Measurements from ENCODE around the gene PHOX2A. TPM values are rescaled to one million over a fixed set of nuclear protein-coding genes. Genes with fewer than 3 reads are reported as not detected.

The PHOX2A gene
- total and polyA plus RNA-seq, 3 experiments from 2014 or later = not detected

DNA sequence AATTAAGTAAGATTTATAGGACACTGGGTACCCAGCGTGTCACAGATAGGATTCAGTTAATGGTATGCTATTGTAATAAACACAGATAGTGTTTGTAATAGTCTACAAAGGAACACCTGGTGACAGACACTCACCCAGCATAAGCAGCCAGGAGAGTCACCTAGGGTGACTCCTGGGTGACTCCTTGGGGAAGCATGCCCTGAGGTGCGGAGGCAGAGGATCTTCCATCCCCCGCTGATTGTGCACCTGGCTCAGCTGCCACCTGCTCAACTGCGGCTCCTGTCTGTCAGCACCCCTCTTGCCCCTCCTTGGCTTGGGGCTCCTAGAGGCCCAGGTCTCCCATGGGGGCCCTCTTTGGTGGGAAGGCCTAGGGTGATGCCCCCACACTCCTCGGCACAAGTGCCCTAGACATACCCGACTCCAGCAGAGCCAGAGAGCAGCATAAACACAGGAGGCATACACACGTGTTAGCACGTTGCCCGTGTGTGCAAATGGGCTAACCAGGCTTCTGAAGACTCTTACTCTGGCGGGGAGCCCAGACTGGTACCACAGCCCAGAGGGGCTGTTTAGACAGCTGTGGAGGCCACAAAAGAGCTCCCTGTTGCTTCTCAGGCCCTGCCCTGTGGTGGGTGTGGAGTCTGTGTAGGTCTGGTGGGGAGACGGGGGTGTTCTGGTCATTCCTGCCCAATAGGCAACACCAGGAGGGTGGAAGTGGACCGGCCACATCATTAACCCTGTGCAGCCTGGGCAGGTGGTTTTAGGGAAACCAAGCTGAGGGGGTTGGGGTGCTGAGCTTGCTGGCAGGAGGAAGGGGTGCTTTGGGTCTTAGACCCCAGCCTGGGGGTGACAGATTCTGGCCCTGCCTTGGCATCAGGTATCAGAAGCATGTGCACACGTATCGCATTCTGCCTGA, 16.4 kb downstream of the PHOX2A start:
- Mint-ChIP-seq H3K36me3 (peaks cover 0 to 60% (median 0%) of the 10 kb centered on the region in 3 donors), H3K4me1 (peaks cover 22 to 29% (median 27%) of the 10 kb centered on the region in 3 donors), H3K27me3 (peaks cover 0 to 4% of the 10 kb centered on the region in 2 donors), H3K9me3 (no peaks in the 10 kb centered on the region), H3K27ac (peak overlapping the region in 5 of 8 donors; percentile 12 to 99 (median 82)), H3K4me3 (peak overlapping the region in 1 of 7 donors; percentile 88)
- Histone ChIP-seq H3K27me3 (ENCODE audit: insufficient read depth, low read length, poor library complexity, severe bottlenecking) (no peaks in the 10 kb centered on the region), H3K27ac (ENCODE audit: low read depth, low read length) (no peak overlapping the region), H3K9me3 (ENCODE audit: low read length) (no peaks in the 10 kb centered on the region), H3K4me1 (ENCODE audit: insufficient read depth, low read length) (peaks cover 12% of the 10 kb centered on the region), H3K4me3 (ENCODE audit: low read length) (no peak overlapping the region), H3K36me3 (ENCODE audit: insufficient read depth, low read length) (peaks cover 26% of the 10 kb centered on the region)
- ChIA-PET POLR2A (no interaction called here), CTCF (no interaction called here)
- no peak for DNase-seq

DNA sequence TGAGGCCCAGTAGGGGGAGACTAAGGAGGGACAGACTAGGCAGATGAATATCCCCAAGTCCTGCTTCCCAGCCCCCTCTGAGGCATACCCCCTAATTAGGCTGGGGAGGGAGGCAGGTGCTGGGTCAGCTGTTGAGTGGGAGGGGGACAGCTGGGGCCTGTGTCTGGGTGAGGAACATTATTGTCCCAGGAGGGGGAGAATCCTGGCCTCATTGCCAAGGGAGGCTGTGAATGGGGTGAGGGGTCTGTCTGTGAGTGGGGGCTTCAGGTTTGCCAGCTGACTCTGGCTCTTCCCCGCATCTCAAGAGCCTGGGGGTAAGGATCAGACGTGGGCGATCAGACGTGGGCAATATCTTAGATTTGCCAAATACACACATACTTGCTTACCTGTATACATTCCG, 17.3 kb downstream of the PHOX2A start:
- no peak overlapping the region for H3K4me3 ChIP-seq (ENCODE audit: low read length)
- H3K36me3 Mint-ChIP-seq = peaks cover 0 to 51% (median 0%) of the 10 kb centered on the region in 3 donors
- CTCF ChIA-PET = interaction anchor here (1.0 kb wide), 1 partner anchor 9 kb away, joined by 5 read pairs; no protein-coding TSS in a partner anchor
- H3K4me1 Mint-ChIP-seq = peaks cover 29 to 33% (median 31%) of the 10 kb centered on the region in 3 donors
- no peaks in the 10 kb centered on the region for H3K27me3 ChIP-seq (ENCODE audit: insufficient read depth, low read length, poor library complexity, severe bottlenecking)
- H3K27me3 Mint-ChIP-seq = peaks cover 0 to 4% of the 10 kb centered on the region in 2 donors
- peak overlapping the region in 7 of 8 donors; percentile 60 to 99 (median 96) for H3K27ac Mint-ChIP-seq
- peaks cover 18% of the 10 kb centered on the region for H3K4me1 ChIP-seq (ENCODE audit: insufficient read depth, low read length)
- no peak overlapping the region for H3K27ac ChIP-seq (ENCODE audit: low read depth, low read length)
- H3K36me3 ChIP-seq (ENCODE audit: insufficient read depth, low read length) = peaks cover 24% of the 10 kb centered on the region
- no peaks in the 10 kb centered on the region for H3K9me3 Mint-ChIP-seq
- no peaks in the 10 kb centered on the region for H3K9me3 ChIP-seq (ENCODE audit: low read length)
- no peak for DNase-seq
- H3K4me3 Mint-ChIP-seq = peak overlapping the region in 3 of 7 donors; percentile 32 to 88 (median 88)
- POLR2A ChIA-PET = no interaction called here

DNA sequence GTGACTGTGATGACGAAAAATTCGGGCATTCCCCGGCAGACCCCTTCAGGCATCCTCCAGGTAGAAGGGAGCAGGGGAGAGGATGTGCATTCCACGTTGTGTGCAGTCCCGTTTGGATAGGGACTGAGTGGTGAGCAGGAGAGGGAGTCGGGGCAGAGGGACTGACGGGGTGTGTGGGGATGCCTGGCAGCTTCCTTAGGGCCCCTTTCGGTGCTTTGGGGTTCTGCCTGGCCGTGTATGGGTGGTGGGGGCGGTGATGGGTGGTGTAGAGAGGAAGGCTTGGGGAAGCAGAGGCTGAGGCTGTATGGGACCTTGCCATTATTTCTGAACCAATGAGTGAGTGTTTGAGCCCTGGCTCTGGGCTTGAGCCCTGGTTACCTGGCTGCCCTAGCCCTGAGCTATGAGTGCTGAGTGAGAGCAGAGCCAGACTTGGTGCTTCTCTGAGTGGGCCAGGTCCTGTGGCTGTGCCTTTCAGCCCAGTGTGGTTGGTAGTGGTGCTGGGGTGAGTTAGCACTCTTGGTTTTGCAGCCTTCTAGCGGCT, 18.5 kb downstream of the PHOX2A start:
- H3K27me3 Mint-ChIP-seq = peaks cover 0 to 4% of the 10 kb centered on the region in 2 donors
- peak overlapping the region; percentile 70 for H3K4me3 ChIP-seq (ENCODE audit: low read length)
- no peaks in the 10 kb centered on the region for H3K9me3 Mint-ChIP-seq
- H3K4me1 ChIP-seq (ENCODE audit: insufficient read depth, low read length) = peaks cover 18% of the 10 kb centered on the region
- ChIA-PET POLR2A (interaction anchor here (1.0 kb wide), 1 partner anchor 16 kb away, joined by 3 read pairs; no protein-coding TSS in a partner anchor), CTCF (no interaction called here)
- H3K4me1 Mint-ChIP-seq = peaks cover 29 to 33% (median 31%) of the 10 kb centered on the region in 3 donors
- peak overlapping the region; percentile 85 to 95 (median 89) for H3K4me3 Mint-ChIP-seq
- no peaks in the 10 kb centered on the region for H3K27me3 ChIP-seq (ENCODE audit: insufficient read depth, low read length, poor library complexity, severe bottlenecking)
- peak in 2 of 5 donors; percentile 34 to 38 for DNase-seq
- peak overlapping the region; percentile 61 for H3K27ac ChIP-seq (ENCODE audit: low read depth, low read length)
- H3K36me3 Mint-ChIP-seq = peaks cover 0 to 39% (median 0%) of the 10 kb centered on the region in 3 donors
- peaks cover 19% of the 10 kb centered on the region for H3K36me3 ChIP-seq (ENCODE audit: insufficient read depth, low read length)
- H3K27ac Mint-ChIP-seq = peak overlapping the region; percentile 82 to 99 (median 98)
- no peaks in the 10 kb centered on the region for H3K9me3 ChIP-seq (ENCODE audit: low read length)

DNA sequence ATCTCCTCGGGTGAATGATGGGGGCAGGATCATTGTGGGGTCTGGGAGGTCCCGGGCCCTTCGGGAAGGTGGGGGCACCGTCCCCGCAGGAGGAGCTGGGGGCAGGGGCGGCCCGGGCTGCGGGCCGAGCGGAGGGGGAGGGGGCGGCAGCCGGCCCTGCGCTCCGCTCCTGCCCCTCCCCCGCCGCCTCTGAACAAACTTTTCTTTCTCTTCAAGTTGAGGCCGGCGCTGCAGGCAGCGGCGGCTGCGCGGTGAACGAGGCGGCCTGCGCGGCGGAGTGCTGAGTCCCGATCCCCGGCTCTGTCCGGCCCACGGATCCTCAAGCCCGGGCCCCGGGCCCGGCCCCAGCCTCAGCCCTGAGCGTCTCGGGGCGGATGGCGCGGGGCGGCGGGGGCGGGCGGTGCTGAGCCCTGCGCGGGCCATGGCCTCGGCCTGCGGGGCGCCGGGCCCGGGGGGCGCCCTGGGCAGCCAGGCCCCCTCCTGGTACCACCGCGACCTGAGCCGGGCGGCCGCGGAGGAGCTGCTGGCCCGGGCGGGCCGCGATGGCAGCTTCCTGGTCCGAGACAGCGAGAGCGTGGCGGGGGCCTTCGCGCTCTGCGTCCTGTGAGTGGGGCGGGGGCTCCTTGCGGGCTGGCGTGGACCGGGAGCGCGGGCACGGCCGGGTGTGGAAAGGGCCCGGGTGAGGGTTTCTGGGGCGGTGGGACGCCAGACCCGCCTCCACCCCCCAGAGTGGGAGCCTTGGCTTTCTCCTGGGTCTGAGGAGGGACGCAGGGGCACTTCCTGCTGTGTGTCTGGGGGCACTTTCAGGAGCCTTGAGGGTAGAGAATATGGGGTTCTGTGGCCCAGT, 19.2 kb downstream of the PHOX2A start, which contains the start of gene INPPL1:
Gene INPPL1 (plus strand): TSS at position 204 of the 847 bp plus-strand sequence. CDS start 218 bp downstream, at position 422.
- H3K4me3 ChIP-seq (ENCODE audit: low read length) = peak within 1 kb of the TSS; percentile 86
- ChIA-PET CTCF (no interaction called here), POLR2A (interaction anchor here (0.6 to 0.8 kb wide), 3 partner anchors 11 to 41 kb away, joined by 3 read pairs; no protein-coding TSS in a partner anchor)
- Mint-ChIP-seq H3K27me3 (peaks cover 0 to 4% of the 10 kb centered on the region in 2 donors), H3K9me3 (no peaks in the 10 kb centered on the region), H3K36me3 (peaks cover 0 to 32% (median 0%) of the 10 kb centered on the region in 3 donors), H3K27ac (peak within 1 kb of the TSS; percentile 92 to 99 (median 98)), H3K4me1 (peaks cover 29 to 33% (median 31%) of the 10 kb centered on the region in 3 donors), H3K4me3 (peak within 1 kb of the TSS; percentile 92 to 98 (median 95))
- H3K4me1 ChIP-seq (ENCODE audit: insufficient read depth, low read length) = peaks cover 18% of the 10 kb centered on the region
- H3K27ac ChIP-seq (ENCODE audit: low read depth, low read length) = peak within 1 kb of the TSS; percentile 81
- H3K9me3 ChIP-seq (ENCODE audit: low read length) = no peaks in the 10 kb centered on the region
- no peaks in the 10 kb centered on the region for H3K27me3 ChIP-seq (ENCODE audit: insufficient read depth, low read length, poor library complexity, severe bottlenecking)
- DNase-seq = peak in 3 of 5 donors; percentile 21 to 42 (median 25)
- H3K36me3 ChIP-seq (ENCODE audit: insufficient read depth, low read length) = peaks cover 12% of the 10 kb centered on the region

DNA sequence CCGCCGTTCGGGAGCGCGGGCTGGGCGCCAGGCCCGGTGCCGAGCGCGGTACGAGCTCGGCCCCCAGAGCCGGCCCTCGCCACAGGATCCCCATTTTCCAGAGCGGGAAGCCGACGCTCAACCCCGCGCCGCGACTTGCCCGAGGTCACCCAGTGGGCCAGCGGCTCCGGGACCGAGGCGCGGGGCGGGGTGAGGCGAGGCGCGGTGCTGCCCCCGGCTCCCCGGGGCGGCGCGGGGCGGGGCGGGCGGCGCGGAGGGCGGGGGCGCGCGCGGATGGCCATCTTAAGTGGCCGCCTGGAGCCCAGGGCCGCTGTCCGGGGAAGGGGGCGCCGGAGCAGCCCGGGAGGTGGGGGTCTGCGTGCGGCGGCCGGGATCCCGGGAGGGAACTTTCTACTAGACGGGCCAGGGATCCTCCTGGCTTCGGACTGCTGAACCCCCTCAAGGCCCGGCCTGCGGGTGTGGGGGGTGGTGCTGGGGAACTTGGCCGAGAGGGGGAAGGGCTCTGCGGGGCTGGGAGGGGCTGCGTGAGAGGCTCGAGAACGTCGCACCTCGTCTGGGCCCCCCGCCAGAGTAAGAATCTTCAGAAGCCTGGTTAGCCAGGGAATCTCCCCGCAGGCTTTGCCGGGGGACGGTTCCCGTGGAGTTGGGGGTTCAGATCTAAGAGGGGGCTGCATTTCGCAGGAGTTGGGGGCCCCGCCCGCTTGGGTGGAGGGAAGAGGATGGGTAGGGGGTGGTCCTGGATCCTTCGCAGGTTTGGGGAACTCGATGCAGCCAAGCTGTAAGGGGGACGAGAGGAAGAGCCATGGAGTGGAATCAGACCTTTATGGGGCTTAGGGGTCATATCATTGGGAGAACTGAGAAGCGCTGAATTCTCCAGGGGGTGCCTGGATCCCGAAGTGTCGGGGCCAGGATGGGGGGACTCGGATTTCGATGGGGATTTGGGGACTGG, 20.1 kb downstream of the PHOX2A start:
- Mint-ChIP-seq H3K27ac (peak overlapping the region; percentile 92 to 98 (median 96)), H3K9me3 (no peaks in the 10 kb centered on the region), H3K27me3 (peaks cover 0 to 1% of the 10 kb centered on the region in 2 donors), H3K4me1 (peaks cover 24 to 33% (median 27%) of the 10 kb centered on the region in 3 donors), H3K36me3 (peaks cover 0 to 23% (median 0%) of the 10 kb centered on the region in 3 donors), H3K4me3 (peak overlapping the region; percentile 92 to 98 (median 95))
- H3K27me3 ChIP-seq (ENCODE audit: insufficient read depth, low read length, poor library complexity, severe bottlenecking) = no peaks in the 10 kb centered on the region
- ChIA-PET POLR2A (interaction anchor here (0.6 to 2.1 kb wide), 8 partner anchors 9 to 1407 kb away, joined by 3 to 10 read pairs (median 4); partner anchors contain the start of genes RNF121 and XNDC1N), CTCF (interaction anchor here (0.7 to 1.8 kb wide), 6 partner anchors 12 to 207 kb away, joined by 3 to 9 read pairs (median 3); no protein-coding TSS in a partner anchor)
- H3K9me3 ChIP-seq (ENCODE audit: low read length) = no peaks in the 10 kb centered on the region
- peak overlapping the region; percentile 86 for H3K4me3 ChIP-seq (ENCODE audit: low read length)
- peak; percentile 47 to 69 (median 52) for DNase-seq
- peak overlapping the region; percentile 81 for H3K27ac ChIP-seq (ENCODE audit: low read depth, low read length)
- H3K4me1 ChIP-seq (ENCODE audit: insufficient read depth, low read length) = peaks cover 18% of the 10 kb centered on the region
- peaks cover 3% of the 10 kb centered on the region for H3K36me3 ChIP-seq (ENCODE audit: insufficient read depth, low read length)

DNA sequence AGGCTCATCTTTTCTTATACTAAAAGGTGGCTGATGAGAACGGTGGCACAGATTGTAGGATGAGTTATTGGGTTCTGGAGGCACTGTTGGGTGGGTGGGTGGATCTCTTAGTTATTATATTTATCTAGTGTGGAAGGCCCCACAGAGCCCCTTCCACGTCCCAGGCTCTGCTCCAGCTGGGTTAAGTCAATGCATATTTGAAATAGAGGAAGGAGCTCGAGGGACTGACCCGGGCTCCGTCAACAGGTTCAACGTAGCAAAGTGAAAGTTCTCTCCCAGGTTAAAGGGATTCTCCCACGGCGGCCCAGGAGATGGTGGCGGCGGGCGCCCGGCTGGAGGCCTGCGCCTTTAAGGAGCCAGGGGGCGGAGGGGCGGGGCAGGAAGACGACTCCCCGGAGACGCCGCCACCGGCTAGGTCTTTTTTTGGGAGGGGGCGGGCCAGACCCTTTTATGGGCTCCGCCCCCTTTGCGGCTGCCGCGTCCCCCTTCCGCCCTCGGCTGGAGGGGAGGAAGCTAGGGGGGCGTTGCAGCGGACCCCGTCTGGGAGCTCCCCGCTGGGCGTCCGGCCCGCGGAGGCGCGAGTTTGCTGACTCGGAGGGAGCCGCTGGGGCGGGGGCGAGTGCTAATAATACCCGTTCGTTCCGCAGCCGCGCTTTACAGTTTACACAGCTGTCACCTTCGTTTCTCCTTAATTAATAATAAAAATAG, 20.9 kb downstream of the PHOX2A start:
- ChIA-PET POLR2A (interaction anchor here (0.6 to 2.1 kb wide), 6 partner anchors 9 to 1408 kb away, joined by 4 to 10 read pairs (median 6); partner anchors contain the start of genes RNF121 and XNDC1N), CTCF (interaction anchor here (0.7 to 1.8 kb wide), 8 partner anchors 11 to 245 kb away, joined by 3 to 9 read pairs (median 3); no protein-coding TSS in a partner anchor)
- peak; percentile 92 to 95 (median 94) for DNase-seq
- Mint-ChIP-seq H3K27ac (peak overlapping the region; percentile 84 to 98 (median 94)), H3K27me3 (peaks cover 0 to 2% of the 10 kb centered on the region in 2 donors), H3K4me1 (peaks cover 23 to 33% (median 24%) of the 10 kb centered on the region in 3 donors), H3K4me3 (peak overlapping the region; percentile 89 to 95 (median 92)), H3K9me3 (no peaks in the 10 kb centered on the region), H3K36me3 (peaks cover 0 to 17% (median 0%) of the 10 kb centered on the region in 3 donors)
- H3K4me1 ChIP-seq (ENCODE audit: insufficient read depth, low read length) = peaks cover 18% of the 10 kb centered on the region
- H3K9me3 ChIP-seq (ENCODE audit: low read length) = no peaks in the 10 kb centered on the region
- no peaks in the 10 kb centered on the region for H3K27me3 ChIP-seq (ENCODE audit: insufficient read depth, low read length, poor library complexity, severe bottlenecking)
- no peaks in the 10 kb centered on the region for H3K36me3 ChIP-seq (ENCODE audit: insufficient read depth, low read length)
- peak overlapping the region; percentile 77 for H3K27ac ChIP-seq (ENCODE audit: low read depth, low read length)
- H3K4me3 ChIP-seq (ENCODE audit: low read length) = peak overlapping the region; percentile 73

Data from CD8-positive, alpha-beta memory T cell (primary cell).